ENCODE measurements around the gene GPR179.
A peak's percentile ranks its signal among the peaks of the same experiment; 100 is the strongest.
"Not testable (repeated sequence)": the region's sequence is repeated elsewhere in the genome, so short reads cannot be mapped to it uniquely, and the experiment has no call there.

Gene GPR179

GRCh38 chr17:38288217-38288827 lies 55.4 kb downstream of the GPR179 start:
- TF ChIP-seq, protein P1, sequence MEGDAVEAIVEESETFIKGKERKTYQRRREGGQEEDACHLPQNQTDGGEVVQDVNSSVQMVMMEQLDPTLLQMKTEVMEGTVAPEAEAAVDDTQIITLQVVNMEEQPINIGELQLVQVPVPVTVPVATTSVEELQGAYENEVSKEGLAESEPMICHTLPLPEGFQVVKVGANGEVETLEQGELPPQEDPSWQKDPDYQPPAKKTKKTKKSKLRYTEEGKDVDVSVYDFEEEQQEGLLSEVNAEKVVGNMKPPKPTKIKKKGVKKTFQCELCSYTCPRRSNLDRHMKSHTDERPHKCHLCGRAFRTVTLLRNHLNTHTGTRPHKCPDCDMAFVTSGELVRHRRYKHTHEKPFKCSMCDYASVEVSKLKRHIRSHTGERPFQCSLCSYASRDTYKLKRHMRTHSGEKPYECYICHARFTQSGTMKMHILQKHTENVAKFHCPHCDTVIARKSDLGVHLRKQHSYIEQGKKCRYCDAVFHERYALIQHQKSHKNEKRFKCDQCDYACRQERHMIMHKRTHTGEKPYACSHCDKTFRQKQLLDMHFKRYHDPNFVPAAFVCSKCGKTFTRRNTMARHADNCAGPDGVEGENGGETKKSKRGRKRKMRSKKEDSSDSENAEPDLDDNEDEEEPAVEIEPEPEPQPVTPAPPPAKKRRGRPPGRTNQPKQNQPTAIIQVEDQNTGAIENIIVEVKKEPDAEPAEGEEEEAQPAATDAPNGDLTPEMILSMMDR (IDR thresholded peaks at IDR 0.05; ENCODE audit: low read depth, low read length, missing control alignments): peak; percentile 26
- DNase-seq (ENCODE audit: extremely low read depth, low read depth); H3K4me3 ChIP-seq (replicated peaks; ENCODE audit: low read depth, low read length): not testable (repeated sequence)

GRCh38 chr17:38286501-38287091 lies 57.2 kb downstream of the GPR179 start:
- peak; percentile 45 for DNase-seq (ENCODE audit: extremely low read depth, low read depth)
- not testable (repeated sequence) for H3K4me3 ChIP-seq (replicated peaks; ENCODE audit: low read depth, low read length)

DNA sequence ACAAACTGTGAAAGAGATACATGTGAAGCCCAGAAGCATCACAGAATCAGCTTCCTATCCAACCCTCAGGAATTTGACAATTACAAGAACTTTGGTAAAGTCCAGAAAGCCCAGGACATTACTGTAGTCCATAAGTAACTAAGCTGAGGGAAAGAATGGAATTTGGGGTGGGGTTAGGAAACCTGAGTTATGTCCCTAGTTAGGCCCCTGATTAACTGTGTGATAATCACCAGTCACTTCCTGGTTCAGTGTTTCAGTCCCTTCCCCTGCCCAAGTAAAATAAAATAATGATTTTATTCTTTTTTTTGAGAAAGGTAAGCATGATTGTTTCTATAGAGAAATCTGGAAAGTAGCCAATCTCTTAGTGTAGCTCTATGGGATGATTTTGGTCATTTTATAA lies 57.8 kb downstream of the GPR179 start:
- not testable (repeated sequence) for DNase-seq (ENCODE audit: extremely low read depth, low read depth); H3K4me3 ChIP-seq (replicated peaks; ENCODE audit: low read depth, low read length)
